PFSK-1 (cell line): ENCODE results near the gene ADAM12.

Experiments
- FOXP2 ChIP-seq: optimal IDR thresholded peaks from 2 replicates; pipeline ENCODE3; 2011; ENCODE audit warnings: borderline replicate concordance, control low read depth, inconsistent platforms; ENCODE audit not compliant: insufficient read depth; ENCODE audit errors: extremely low read length, extremely low read depth
- POLR2AphosphoS5 ChIP-seq: IDR thresholded peaks from 2 replicates; pipeline ENCODE4 v1.6.1; 2012; ENCODE audit warnings: low read depth, mild to moderate bottlenecking, control low read depth, low read length, moderate library complexity
- SIN3A ChIP-seq: IDR thresholded peaks from 2 replicates; pipeline ENCODE4 v1.6.1; 2012; ENCODE audit warnings: mild to moderate bottlenecking, low read length, moderate library complexity, borderline replicate concordance; ENCODE audit not compliant: insufficient read depth
- TAF1 ChIP-seq: IDR thresholded peaks from 2 replicates; pipeline ENCODE4 v1.6.1; 2012; ENCODE audit warnings: low read length, control low read depth, borderline replicate concordance; ENCODE audit not compliant: insufficient read depth
- TF ChIP-seq, protein P1 (sequence below), 2 experiments: IDR thresholded peaks; 2 replicates each; pipeline versions ENCODE4 v1.6.1 to v1.8.0; 2011 to 2012; ENCODE audit warnings: low read depth in 2 of 2, low read length in 2 of 2, control low read depth in 1 of 2, inconsistent platforms in 1 of 2, mild to moderate bottlenecking in 1 of 2, moderate library complexity in 1 of 2; ENCODE audit not compliant: insufficient read depth in 1 of 2

The ADAM12 gene

DNA sequence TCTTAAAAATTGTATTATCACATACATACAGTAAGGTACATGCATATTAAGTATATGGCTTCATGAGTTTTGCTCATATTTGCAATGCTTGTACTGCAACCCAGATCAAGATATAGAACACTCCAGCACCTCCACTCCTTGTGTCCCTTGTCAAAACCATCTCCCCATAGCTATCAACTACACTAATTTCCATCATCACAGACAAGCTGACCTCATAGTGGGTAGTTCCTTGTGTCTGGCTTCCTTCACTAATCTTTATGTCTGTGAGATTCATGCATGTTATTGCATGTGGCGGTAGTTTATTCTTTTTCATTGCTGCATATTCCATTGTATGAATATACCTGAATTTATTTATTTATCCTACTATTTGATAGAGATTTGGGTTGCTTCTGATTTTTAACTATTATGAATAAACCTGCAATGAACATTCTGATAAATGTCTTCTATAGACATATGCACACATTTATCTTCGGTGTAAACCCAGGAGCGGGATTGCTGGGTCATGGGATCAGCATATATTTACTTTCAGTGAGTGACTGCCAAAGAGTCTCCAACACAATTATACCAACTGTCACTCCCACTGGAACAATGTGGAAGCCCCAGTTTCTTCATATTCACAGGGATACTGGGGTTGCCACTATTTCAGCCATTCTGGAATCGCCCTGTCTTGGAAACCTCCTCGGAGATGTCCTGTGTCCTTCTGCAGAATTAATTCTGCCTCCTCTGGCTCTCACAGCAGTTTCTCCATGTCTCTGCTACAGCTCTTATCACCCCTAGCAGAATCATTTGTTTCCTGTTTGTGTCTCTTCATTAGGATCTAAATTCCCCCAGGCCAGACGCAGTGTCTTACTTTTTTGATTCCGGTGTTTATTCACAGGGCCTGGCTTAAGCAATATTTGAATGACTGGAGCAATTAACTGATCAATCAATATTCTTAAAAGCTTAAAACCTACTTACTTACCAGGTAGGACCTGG, 14.7 kb upstream of the ADAM12 start:
- no peak for TF ChIP-seq FOXP2
- no peak for TF ChIP-seq POLR2AphosphoS5
- TF ChIP-seq TAF1: no peak
- TF ChIP-seq, protein P1, sequence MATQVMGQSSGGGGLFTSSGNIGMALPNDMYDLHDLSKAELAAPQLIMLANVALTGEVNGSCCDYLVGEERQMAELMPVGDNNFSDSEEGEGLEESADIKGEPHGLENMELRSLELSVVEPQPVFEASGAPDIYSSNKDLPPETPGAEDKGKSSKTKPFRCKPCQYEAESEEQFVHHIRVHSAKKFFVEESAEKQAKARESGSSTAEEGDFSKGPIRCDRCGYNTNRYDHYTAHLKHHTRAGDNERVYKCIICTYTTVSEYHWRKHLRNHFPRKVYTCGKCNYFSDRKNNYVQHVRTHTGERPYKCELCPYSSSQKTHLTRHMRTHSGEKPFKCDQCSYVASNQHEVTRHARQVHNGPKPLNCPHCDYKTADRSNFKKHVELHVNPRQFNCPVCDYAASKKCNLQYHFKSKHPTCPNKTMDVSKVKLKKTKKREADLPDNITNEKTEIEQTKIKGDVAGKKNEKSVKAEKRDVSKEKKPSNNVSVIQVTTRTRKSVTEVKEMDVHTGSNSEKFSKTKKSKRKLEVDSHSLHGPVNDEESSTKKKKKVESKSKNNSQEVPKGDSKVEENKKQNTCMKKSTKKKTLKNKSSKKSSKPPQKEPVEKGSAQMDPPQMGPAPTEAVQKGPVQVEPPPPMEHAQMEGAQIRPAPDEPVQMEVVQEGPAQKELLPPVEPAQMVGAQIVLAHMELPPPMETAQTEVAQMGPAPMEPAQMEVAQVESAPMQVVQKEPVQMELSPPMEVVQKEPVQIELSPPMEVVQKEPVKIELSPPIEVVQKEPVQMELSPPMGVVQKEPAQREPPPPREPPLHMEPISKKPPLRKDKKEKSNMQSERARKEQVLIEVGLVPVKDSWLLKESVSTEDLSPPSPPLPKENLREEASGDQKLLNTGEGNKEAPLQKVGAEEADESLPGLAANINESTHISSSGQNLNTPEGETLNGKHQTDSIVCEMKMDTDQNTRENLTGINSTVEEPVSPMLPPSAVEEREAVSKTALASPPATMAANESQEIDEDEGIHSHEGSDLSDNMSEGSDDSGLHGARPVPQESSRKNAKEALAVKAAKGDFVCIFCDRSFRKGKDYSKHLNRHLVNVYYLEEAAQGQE (IDR thresholded peaks at IDR 0.05; ENCODE audit: insufficient read depth in 1 of 2, low read depth in 2 of 2, low read length in 2 of 2): no peak
- no peak for TF ChIP-seq SIN3A

DNA sequence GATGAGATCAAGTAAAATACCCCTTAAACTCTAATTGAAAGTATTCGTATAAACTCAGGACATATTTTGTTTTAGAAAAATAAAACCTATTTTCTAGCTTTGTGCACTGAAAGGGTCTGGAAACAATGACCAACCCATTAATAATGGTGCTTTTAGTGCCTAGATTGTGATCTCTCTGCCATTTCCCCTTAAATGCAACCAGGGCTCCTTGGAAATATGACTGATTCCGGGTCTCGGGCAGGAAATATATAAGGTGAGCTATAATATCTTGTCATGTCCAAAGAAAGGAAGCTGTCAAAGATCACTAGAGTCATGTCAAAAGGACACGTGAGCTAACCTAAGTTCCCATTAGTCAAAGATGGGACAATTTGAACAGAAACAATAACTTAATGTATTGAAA, 12.4 kb upstream of the ADAM12 start:
- no peak for TF ChIP-seq TAF1
- no peak for TF ChIP-seq FOXP2
- TF ChIP-seq SIN3A: no peak
- TF ChIP-seq POLR2AphosphoS5: no peak

DNA sequence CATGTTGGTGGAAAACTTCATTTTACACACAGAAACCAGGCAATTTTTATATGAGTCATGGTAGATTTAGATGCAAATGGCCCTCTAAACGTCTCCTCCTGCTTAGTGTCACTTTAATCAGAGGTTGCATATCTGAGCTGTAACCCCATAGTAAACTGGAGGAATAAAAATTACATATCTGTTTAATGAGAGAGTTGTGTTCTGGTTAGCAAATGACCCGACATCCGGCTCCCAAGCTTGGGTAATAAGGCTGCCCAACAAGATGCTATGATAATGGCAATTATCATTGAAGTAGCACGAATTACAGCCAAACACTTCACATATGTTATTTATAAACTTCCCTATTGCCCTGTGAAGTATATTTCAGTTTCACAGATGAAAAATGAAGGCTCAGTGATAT, 10.6 kb upstream of the ADAM12 start:
- TF ChIP-seq POLR2AphosphoS5: no peak
- no peak for TF ChIP-seq SIN3A
- no peak for TF ChIP-seq TAF1
- no peak for TF ChIP-seq FOXP2
- TF ChIP-seq, protein P1 (IDR thresholded peaks at IDR 0.05; ENCODE audit: insufficient read depth in 1 of 2, low read depth in 2 of 2, low read length in 2 of 2): no peak

DNA sequence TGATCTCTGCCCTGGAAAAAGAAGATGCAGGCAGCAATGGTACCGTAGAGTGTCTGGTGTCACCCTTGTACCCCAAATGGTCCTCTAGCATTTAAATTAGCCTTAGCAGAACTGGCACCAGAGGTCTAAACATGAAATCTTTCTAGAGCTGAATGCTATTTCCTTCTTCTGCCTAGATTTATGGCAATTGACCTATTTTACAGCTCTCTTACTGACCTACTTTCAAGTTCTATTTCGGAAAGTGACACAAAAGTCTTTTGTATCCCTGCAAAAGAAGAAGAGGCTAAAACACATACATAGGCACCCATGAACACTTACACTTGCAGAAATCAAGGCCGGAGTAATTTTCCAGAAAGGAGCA, 10.1 kb upstream of the ADAM12 start:
- TF ChIP-seq, protein P1 (IDR thresholded peaks at IDR 0.05; ENCODE audit: insufficient read depth in 1 of 2, low read depth in 2 of 2, low read length in 2 of 2): no peak
- TF ChIP-seq SIN3A: no peak
- TF ChIP-seq TAF1: no peak
- TF ChIP-seq FOXP2: no peak
- no peak for TF ChIP-seq POLR2AphosphoS5

DNA sequence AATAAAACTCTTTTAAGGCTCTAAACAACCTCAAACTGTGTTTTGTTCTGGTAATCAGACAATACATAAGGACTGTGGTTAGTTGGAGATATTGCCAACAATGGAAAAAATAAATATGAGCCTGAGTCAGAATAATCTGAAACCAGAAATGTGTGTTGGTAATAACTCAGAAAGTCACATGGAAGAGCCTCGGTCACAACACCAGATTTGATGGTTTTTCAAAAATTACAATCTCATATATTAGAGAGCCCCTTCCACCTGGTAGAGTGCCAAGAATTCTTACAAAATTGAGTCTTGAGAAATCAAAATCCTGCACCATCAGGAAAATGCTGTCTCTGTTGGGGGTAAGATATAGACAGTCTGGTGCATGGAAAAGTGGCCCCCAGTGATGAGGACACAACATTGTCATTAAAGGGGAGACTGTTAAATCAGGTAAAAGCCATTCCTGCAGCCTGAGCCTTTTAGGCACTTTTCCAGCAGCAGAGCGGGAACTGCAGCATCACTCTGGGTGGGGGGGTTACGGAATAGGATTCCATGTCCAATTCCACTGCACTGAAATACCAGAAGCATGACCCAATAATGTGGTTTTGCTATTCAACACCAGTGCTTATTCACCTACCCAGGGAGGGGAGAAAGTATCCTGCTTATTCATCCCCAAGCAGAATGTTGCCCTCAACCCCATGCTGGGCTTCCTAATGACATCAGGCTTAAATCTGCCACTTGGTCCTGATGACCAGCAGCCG, 9.5 kb upstream of the ADAM12 start:
- TF ChIP-seq FOXP2: no peak
- TF ChIP-seq POLR2AphosphoS5: no peak
- TF ChIP-seq, protein P1 (IDR thresholded peaks at IDR 0.05; ENCODE audit: insufficient read depth in 1 of 2, low read depth in 2 of 2, low read length in 2 of 2): no peak
- no peak for TF ChIP-seq SIN3A
